GM18526 (cell line): Measurements from ENCODE around the gene ATP5MK.
A peak's percentile ranks its signal among the peaks of the same experiment; 100 is the strongest.

Experiments
- POLR2A ChIP-seq: IDR thresholded peaks from 3 replicates; pipeline ENCODE4 v1.6.1; 2011; ENCODE audit not compliant: insufficient read length; ENCODE audit errors: extremely low read depth

ATP5MK gene

GRCh38 chr10:103350517-103351260 is 45.6 kb downstream of the ATP5MK start, which contains the start of gene PCGF6:
Gene PCGF6, minus strand, starts transcription at chr10:103351140. Its CDS starts 74 bp downstream, at chr10:103351066.
- TF ChIP-seq POLR2A: peak; percentile 39

- TF ChIP-seq POLR2A: no peak
Observed at GRCh38 chr10:103350175-103350516, 46.1 kb downstream of the ATP5MK start.
